Stimulated activated CD8-positive, alpha-beta memory T cell treated with anti-CD3 and anti-CD28 coated beads, Interleukin-12 subunit alpha, Interleukin-12 subunit beta, amount 100 ng/mL, for 1 hour (primary cell): ENCODE data around the gene MCM3AP.

ENCODE experiments used
- DNase-seq: peaks from one replicate; pipeline ENCODE4 v3.0.0-alpha.2; 2020; ENCODE audit warnings: low read depth

MCM3AP gene

GRCh38 chr21:46185716-46186115 lies 99.7 kb downstream of the MCM3AP start:
- no peak for DNase-seq
